Body of pancreas (tissue), 4 donors: Measurements from ENCODE around the gene ARHGAP42. TPM values are rescaled to one million over a fixed set of nuclear protein-coding genes. Genes with fewer than 3 reads are reported as not detected.

Experiments used
- ATAC-seq: fragments of 150-250 bp; one replicate; pipeline ENCODE4 v1.9.1; 2016
- DNase-seq, 4 donors: peaks; one replicate each; pipeline ENCODE4 v3.0.0-alpha.2; 2019
- H3K27ac ChIP-seq, 4 donors: fragments of 200-600 bp; sonication (generic); 1 replicate in 3 of 4; 2 replicates in 1 of 4; pipeline versions ENCODE4 v1.5.1 to v1.6.1; 2016 to 2019; ENCODE audit warnings: mild to moderate bottlenecking in 1 of 4, mixed read lengths in 1 of 4, moderate library complexity in 1 of 4
- H3K27me3 ChIP-seq, 2 donors: fragments of 200-600 bp; sonication (generic); one replicate each; pipeline ENCODE4 v1.6.0; 2016; ENCODE audit warnings: mild to moderate bottlenecking in 1 of 2
- H3K36me3 ChIP-seq, 2 donors: fragments of 200-600 bp; sonication (generic); replicated peaks in 1 of 2; 2 replicates each; pipeline ENCODE4 v1.5.1; 2016; ENCODE audit warnings: low read depth in 2 of 2; ENCODE audit not compliant: insufficient read depth in 1 of 2
- H3K4me1 ChIP-seq: fragments of 200-600 bp; sonication (generic); one replicate; pipeline ENCODE4 v1.6.0; 2016
- H3K4me3 ChIP-seq, 2 donors: fragments of 200-600 bp; sonication (generic); 1 replicate in 1 of 2; 2 replicates in 1 of 2; pipeline ENCODE4 v1.5.1; 2016 to 2019
- H3K9me3 ChIP-seq, 3 donors: fragments of 200-600 bp; sonication (generic); 1 replicate in 2 of 3; 2 replicates in 1 of 3; pipeline ENCODE4 v1.5.1; 2016
- POLR2A ChIP-seq, 3 donors: fragments of 450-650 bp; IDR thresholded peaks; one replicate each; pipeline ENCODE4 v1.6.1; 2016; ENCODE audit warnings: antibody characterized with exemption in 3 of 3, mild to moderate bottlenecking in 2 of 3
- WGBS, 2 donors: methylation state at CpG; one replicate each; pipeline ENCODE4 v1.1.5; 2017; 5-methylcytosine and 5-hydroxymethylcytosine counted together
- intact Hi-C: fragments of 100-400 bp; cut with DNase I; formaldehyde crosslinking; loops from one replicate; pipeline ENCODE4 v1.15.1; 2023
- total RNA-seq, 2 donors: library from RNA; depleted of rRNA; stranded (reverse); fragments of >200 nt; gene quantifications; one replicate each; pipeline ENCODE4 v1.1.0, GENCODE V29; 2016
- TF ChIP-seq, protein P1 (sequence below), 7 experiments: fragments of 450-650 bp in 4 of 7; fragments of 200-600 bp in 3 of 7; sonication (generic) in 3 of 7; IDR thresholded peaks; one replicate each; pipeline ENCODE4 v1.5.1; 2016 to 2019; ENCODE audit warnings: antibody characterized with exemption in 7 of 7

The ARHGAP42 gene
- total RNA-seq, 2 donors from 2014 or later, result 3.6 to 4.7 TPM

DNA sequence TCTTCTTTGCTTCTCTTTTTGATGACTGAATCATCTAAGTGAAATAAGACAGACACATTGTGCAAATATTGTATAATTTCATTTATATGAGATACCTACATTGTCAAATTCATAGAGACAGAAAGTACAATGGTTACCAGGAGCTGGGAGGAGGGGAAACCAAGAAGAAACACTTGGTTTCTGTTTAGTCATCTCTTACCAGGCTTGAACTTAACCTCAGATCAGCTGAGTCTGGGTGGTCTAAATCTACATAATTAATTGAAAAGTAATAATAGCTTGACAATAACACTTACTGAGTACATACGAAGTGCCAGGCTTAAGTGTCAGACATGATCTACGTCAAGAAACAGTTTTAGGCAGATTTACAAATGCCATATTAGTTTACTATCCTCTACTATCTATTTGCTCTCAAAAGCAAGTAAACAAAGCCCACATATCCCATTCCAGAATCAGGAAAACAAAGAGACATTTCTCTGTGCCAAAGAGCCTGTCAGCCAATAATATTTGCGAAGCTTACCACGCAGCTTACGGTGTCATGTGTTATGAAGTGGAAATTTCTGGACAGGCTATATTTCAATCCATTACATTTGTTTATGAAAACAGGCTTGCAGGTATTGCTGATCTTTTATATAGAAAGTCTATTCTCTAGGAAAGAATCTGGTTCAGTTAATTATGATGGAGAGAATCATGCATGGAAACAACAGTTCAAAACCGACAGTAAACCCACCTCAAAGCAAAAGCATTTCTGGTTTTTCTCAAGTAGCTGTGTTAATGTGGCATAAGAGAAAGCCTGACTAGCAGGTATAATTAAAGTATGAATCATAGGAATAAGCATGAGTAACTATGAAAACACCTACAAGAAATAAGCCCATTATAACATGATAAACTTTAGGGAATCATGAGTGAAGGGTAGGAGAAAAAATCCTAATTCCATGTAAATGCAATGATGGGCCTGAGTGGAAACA, 2.7 kb upstream of the ARHGAP42 start:
- WGBS, 2 donors, result 61 to 65% methylated on average over 6 of the region's 6 CpGs
- intact Hi-C loops, result no loop called here

DNA sequence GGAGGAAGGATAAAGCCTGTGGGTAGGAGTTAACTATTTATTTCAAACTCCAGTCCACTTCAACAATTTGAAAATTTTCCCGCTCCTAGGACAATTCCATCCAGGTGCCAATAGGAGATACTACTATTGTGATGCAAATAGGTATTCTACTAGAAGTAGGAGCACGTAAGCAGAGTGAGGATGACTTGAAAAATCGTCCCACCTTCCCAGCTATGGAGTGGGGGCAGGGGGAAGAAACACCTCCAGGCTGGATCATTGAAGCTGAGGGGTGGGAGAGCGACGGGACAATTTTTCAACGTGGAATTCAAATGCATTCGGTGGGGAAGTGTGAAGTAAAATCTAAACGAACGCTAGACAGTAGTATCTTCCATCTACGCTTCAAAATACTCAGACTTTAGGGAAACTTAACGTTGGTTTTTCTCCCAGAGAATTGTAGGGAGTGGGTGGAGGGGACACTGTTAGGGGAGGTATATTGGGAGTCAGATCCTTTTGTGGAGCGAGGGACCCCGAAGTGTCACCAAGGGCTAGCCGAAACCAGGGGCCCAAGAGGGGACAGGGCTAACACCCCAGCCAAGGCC, 523 bp upstream of the ARHGAP42 start:
- intact Hi-C loops, result no loop called here
- no peaks in the 10 kb centered on the region for H3K9me3 ChIP-seq
- peaks cover 11% of the 10 kb centered on the region for H3K4me1 ChIP-seq
- no peaks in the 10 kb centered on the region for H3K36me3 ChIP-seq
- peak overlapping the region in 2 of 4 donors; percentile 70 to 74 for H3K27ac ChIP-seq
- DNase-seq (no peak), ATAC-seq (no peak)
- H3K27me3 ChIP-seq, result no peaks in the 10 kb centered on the region
- peak overlapping the region in 1 of 2 donors; percentile 5 for H3K4me3 ChIP-seq
- TF ChIP-seq, protein P1, sequence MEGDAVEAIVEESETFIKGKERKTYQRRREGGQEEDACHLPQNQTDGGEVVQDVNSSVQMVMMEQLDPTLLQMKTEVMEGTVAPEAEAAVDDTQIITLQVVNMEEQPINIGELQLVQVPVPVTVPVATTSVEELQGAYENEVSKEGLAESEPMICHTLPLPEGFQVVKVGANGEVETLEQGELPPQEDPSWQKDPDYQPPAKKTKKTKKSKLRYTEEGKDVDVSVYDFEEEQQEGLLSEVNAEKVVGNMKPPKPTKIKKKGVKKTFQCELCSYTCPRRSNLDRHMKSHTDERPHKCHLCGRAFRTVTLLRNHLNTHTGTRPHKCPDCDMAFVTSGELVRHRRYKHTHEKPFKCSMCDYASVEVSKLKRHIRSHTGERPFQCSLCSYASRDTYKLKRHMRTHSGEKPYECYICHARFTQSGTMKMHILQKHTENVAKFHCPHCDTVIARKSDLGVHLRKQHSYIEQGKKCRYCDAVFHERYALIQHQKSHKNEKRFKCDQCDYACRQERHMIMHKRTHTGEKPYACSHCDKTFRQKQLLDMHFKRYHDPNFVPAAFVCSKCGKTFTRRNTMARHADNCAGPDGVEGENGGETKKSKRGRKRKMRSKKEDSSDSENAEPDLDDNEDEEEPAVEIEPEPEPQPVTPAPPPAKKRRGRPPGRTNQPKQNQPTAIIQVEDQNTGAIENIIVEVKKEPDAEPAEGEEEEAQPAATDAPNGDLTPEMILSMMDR (IDR thresholded peaks at IDR 0.05), result no peak
- TF ChIP-seq POLR2A (IDR thresholded peaks at IDR 0.05), result no peak
- WGBS, 2 donors, result 43 to 47% methylated on average over 12 to 14 of the region's 14 CpGs

More for the DNA sequence above, 2.7 kb upstream of the ARHGAP42 start:
- Histone ChIP-seq H3K4me3 (no peak overlapping the region), H3K36me3 (no peaks in the 10 kb centered on the region), H3K9me3 (no peaks in the 10 kb centered on the region), H3K27ac (no peak overlapping the region), H3K4me1 (peaks cover 11% of the 10 kb centered on the region), H3K27me3 (no peaks in the 10 kb centered on the region)
- no peak for DNase-seq
- no peak for TF ChIP-seq POLR2A (IDR thresholded peaks at IDR 0.05)
- TF ChIP-seq, protein P1 (IDR thresholded peaks at IDR 0.05), result no peak
- no peak for ATAC-seq

DNA sequence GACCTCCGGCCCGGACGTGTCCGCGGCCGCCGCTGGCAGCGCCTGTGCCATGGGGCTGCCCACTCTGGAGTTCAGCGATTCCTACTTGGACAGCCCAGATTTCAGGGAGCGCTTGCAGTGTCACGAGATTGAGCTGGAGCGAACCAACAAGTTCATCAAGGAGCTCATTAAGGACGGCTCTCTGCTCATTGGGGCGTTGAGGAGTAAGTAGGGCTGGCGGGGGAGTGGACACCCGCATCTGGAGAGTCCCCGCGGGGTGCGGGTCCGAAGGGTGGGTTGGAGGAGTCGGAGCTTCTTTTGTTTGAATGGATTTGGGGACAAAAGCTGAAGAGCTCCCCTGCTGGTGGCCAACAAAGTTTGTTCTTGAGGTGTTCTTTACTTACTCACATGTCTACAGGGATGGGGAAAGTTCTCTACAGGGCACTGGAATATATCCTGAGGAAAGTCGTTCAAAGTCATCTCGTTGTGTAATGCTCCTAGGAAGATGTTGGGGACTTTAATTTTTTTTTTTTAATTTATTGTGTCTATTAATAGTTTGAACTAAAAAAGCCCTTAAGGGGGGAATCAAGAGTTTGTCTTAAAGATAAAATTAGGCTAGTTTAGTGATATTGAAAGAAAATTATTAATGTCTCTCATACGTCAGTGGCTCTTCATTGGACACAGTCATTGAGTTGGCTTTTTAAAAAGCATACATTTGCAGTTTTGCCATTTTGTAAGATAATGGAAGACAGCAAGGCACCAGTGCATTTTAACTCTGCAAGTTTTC, 725 bp downstream of the ARHGAP42 start:
- H3K4me3 ChIP-seq, result peak overlapping the region; percentile 36 to 88
- DNase-seq (peak; percentile 42 to 49 (median 44)), ATAC-seq (peak; percentile 76)
- intact Hi-C loops, result no loop called here
- H3K36me3 ChIP-seq, result no peaks in the 10 kb centered on the region
- no peaks in the 10 kb centered on the region for H3K27me3 ChIP-seq
- peak overlapping the region in 3 of 4 donors; percentile 10 to 74 (median 70) for H3K27ac ChIP-seq
- H3K4me1 ChIP-seq, result peaks cover 11% of the 10 kb centered on the region
- 0% methylated on average over 12 to 24 of the region's 24 CpGs for WGBS, 2 donors
- TF ChIP-seq, protein P1 (IDR thresholded peaks at IDR 0.05), result peak in 6 of 7 experiments; percentile 41 to 67 (median 54)
- no peak for TF ChIP-seq POLR2A (IDR thresholded peaks at IDR 0.05)
- H3K9me3 ChIP-seq, result no peaks in the 10 kb centered on the region

DNA sequence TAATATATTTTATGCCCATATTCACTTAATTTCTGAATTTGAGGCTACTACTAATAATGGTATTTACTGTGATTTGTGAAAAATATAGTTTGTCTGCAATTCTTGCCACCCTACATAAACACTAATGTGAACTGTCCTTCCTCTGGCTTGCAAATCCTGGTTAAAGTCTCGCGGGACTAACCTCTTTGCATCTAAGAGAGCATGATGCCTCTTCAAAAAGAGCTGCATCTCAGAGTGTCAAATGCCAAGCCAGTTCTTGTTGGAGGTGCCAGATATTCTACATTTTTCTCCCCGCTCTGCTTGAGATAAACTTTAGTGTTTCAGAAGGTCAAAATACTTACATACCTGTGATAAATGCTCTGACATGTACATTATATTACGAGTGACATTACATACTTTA, 2.1 kb downstream of the ARHGAP42 start:
- Histone ChIP-seq H3K4me1 (peaks cover 11% of the 10 kb centered on the region), H3K36me3 (no peaks in the 10 kb centered on the region), H3K27ac (no peak overlapping the region), H3K27me3 (no peaks in the 10 kb centered on the region), H3K9me3 (no peaks in the 10 kb centered on the region), H3K4me3 (no peak overlapping the region)
- intact Hi-C loops, result no loop called here
- 74% methylated on average over 4 of the region's 4 CpGs for WGBS, 2 donors
- DNase-seq (no peak), ATAC-seq (no peak)
- TF ChIP-seq, protein P1 (IDR thresholded peaks at IDR 0.05), result no peak
- no peak for TF ChIP-seq POLR2A (IDR thresholded peaks at IDR 0.05)
